HCT116 (cell line): ENCODE results near the gene NSG2.

Experiments used
- CEBPB ChIP-seq: IDR thresholded peaks from 2 replicates; pipeline ENCODE4 v1.6.1; 2012; ENCODE audit warnings: low read depth
- CTCF ChIP-seq, 3 experiments: fragments of 200-600 bp in 1 of 3; sonication (generic) in 1 of 3; IDR thresholded peaks in 2 of 3; conservative IDR thresholded peaks in 1 of 3; 2 replicates each; pipeline ENCODE4 v1.5.1; 2012 to 2017; ENCODE audit warnings: low read depth in 2 of 3, low read length in 2 of 3, antibody characterized with exemption in 1 of 3, borderline replicate concordance in 1 of 3, control low read depth in 1 of 3, mild to moderate bottlenecking in 1 of 3, mixed read lengths in 1 of 3, mixed run types in 1 of 3, moderate library complexity in 1 of 3; ENCODE audit not compliant: insufficient read depth in 1 of 3
- ELF1 ChIP-seq: IDR thresholded peaks from 2 replicates; pipeline ENCODE4 v1.6.1; 2012; ENCODE audit warnings: low read depth, borderline replicate concordance
- EZH2 ChIP-seq: fragments of 200-600 bp; sonication (generic); IDR thresholded peaks from 2 replicates; pipeline ENCODE4 v1.6.1; 2017; ENCODE audit warnings: antibody characterized with exemption, mixed run types
- EZH2phosphoT487 ChIP-seq: fragments of 200-600 bp; IDR thresholded peaks from 2 replicates; pipeline ENCODE4 v1.6.1; 2018; ENCODE audit warnings: antibody characterized with exemption, borderline replicate concordance
- FOSL1 ChIP-seq: IDR thresholded peaks from 2 replicates; pipeline ENCODE4 v1.6.1; 2012; ENCODE audit warnings: low read depth
- MAX ChIP-seq: IDR thresholded peaks from 2 replicates; pipeline ENCODE4 v1.6.1; 2012
- POLR2A ChIP-seq: IDR thresholded peaks from 2 replicates; pipeline ENCODE4 v1.7.0; 2011; ENCODE audit warnings: borderline replicate concordance; ENCODE audit not compliant: insufficient read depth, insufficient read length; ENCODE audit errors: extremely low read depth
- RAD21 ChIP-seq: IDR thresholded peaks from 2 replicates; pipeline ENCODE4 v1.6.1; 2012; ENCODE audit warnings: low read depth, mild to moderate bottlenecking
- REST ChIP-seq: IDR thresholded peaks from 2 replicates; pipeline ENCODE4 v1.6.1; 2012; ENCODE audit warnings: low read depth
- YY1 ChIP-seq: IDR thresholded peaks from 2 replicates; pipeline ENCODE4 v1.6.1; 2011; ENCODE audit warnings: low read length, low read depth, moderate library complexity, mild to moderate bottlenecking; ENCODE audit not compliant: insufficient replicate concordance; ENCODE audit errors: extremely low read depth
- ZBTB33 ChIP-seq: IDR thresholded peaks from 2 replicates; pipeline ENCODE4 v1.6.1; 2011; ENCODE audit warnings: mild to moderate bottlenecking, low read length, moderate library complexity; ENCODE audit not compliant: insufficient replicate concordance; ENCODE audit errors: extremely low read depth
- ZFX ChIP-seq: fragments of 450-650 bp; IDR thresholded peaks from 2 replicates; pipeline ENCODE4 v1.6.1; 2017

GRCh38 chr5:174056064-174056847 lies 10.8 kb downstream of the NSG2 start:
- TF ChIP-seq CTCF (IDR thresholded peaks at IDR 0.05 in 2 of 3, conservative IDR thresholded peaks at IDR 0.05 in 1 of 3; ENCODE audit: borderline replicate concordance in 1 of 3, insufficient read depth in 1 of 3, low read depth in 2 of 3, low read length in 2 of 3) (peak in 1 of 3 experiments; percentile 35; a peak in 2 of 6 replicates), EZH2 (no peak), EZH2phosphoT487 (no peak), MAX (no peak), FOSL1 (no peak), POLR2A (no peak), CEBPB (no peak), ELF1 (no peak), ZFX (no peak), YY1 (no peak), REST (no peak), RAD21 (no peak), ZBTB33 (no peak)
